Measurements from ENCODE around the gene AP2A2.

- TF ChIP-seq CTCF (IDR thresholded peaks at IDR 0.05; ENCODE audit: insufficient read depth, low read depth, low read length) = no peak
- no peak for TF ChIP-seq EZH2 (IDR thresholded peaks at IDR 0.05; ENCODE audit: insufficient read depth, low read length)
Observed at GRCh38 chr11:1015064-1015463, 89.4 kb downstream of the AP2A2 start.
